PFSK-1 (cell line): ENCODE measurements around the gene ZNF879. TPM values are rescaled to one million over a fixed set of nuclear protein-coding genes. Genes with fewer than 3 reads are reported as not detected.

Source experiments
- FOXP2 ChIP-seq: optimal IDR thresholded peaks from 2 replicates; pipeline ENCODE3; 2011; ENCODE audit warnings: borderline replicate concordance, control low read depth, inconsistent platforms; ENCODE audit not compliant: insufficient read depth; ENCODE audit errors: extremely low read length, extremely low read depth
- POLR2AphosphoS5 ChIP-seq: IDR thresholded peaks from 2 replicates; pipeline ENCODE4 v1.6.1; 2012; ENCODE audit warnings: low read depth, mild to moderate bottlenecking, control low read depth, low read length, moderate library complexity
- SIN3A ChIP-seq: IDR thresholded peaks from 2 replicates; pipeline ENCODE4 v1.6.1; 2012; ENCODE audit warnings: mild to moderate bottlenecking, low read length, moderate library complexity, borderline replicate concordance; ENCODE audit not compliant: insufficient read depth
- TAF1 ChIP-seq: IDR thresholded peaks from 2 replicates; pipeline ENCODE4 v1.6.1; 2012; ENCODE audit warnings: low read length, control low read depth, borderline replicate concordance; ENCODE audit not compliant: insufficient read depth
- polyA plus RNA-seq: library from polyadenylated mRNA; unstranded; fragments of >200 nt; gene quantifications from one replicate; pipeline ENCODE4 v1.2.1, GENCODE V29; 2012; ENCODE audit warnings: low read depth, missing spikeins; ENCODE audit not compliant: insufficient read length
- TF ChIP-seq, protein P1 (sequence below), 2 experiments: IDR thresholded peaks; 2 replicates each; pipeline versions ENCODE4 v1.6.1 to v1.8.0; 2011 to 2012; ENCODE audit warnings: low read depth in 2 of 2, low read length in 2 of 2, control low read depth in 1 of 2, inconsistent platforms in 1 of 2, mild to moderate bottlenecking in 1 of 2, moderate library complexity in 1 of 2; ENCODE audit not compliant: insufficient read depth in 1 of 2

ZNF879 gene
- polyA plus RNA-seq, result not detected

DNA sequence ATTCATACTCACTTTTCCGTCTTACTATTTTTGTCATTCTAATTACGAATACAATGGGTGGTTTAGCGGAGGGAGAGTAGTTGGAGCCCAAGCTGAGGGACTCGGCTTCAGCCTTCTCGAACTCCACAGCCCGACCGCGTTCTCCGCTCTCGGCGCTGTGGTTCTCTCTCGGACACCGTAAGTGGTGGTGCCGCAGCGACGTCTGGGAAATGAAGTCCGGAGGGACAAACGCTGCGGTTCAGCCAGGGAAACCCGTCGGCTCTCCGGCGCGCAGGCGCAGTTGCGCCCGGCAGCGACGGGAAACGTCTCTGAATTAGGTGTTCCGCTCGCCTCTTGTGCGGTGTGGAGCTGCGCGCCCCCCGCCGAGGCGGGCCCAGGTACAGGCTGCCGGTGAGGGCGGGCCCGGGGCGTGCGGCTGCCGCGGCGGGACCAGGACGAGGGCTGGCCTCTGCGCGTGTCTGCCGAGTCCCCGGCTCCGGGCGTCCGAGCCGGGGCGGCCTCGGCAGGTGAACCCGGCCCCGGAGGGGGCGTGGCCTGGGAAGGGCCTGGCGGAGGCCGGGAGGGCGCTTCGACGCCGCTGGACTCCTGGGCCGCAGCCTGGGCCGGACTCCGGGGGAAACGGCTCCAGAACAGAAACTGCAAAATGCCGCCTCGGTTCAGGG is at the start of gene ZNF879:
Gene ZNF879 (plus strand): TSS at position 277 of the 662 bp plus-strand sequence. CDS start 1,201 bp downstream, outside the sequence.
- TF ChIP-seq, protein P1, sequence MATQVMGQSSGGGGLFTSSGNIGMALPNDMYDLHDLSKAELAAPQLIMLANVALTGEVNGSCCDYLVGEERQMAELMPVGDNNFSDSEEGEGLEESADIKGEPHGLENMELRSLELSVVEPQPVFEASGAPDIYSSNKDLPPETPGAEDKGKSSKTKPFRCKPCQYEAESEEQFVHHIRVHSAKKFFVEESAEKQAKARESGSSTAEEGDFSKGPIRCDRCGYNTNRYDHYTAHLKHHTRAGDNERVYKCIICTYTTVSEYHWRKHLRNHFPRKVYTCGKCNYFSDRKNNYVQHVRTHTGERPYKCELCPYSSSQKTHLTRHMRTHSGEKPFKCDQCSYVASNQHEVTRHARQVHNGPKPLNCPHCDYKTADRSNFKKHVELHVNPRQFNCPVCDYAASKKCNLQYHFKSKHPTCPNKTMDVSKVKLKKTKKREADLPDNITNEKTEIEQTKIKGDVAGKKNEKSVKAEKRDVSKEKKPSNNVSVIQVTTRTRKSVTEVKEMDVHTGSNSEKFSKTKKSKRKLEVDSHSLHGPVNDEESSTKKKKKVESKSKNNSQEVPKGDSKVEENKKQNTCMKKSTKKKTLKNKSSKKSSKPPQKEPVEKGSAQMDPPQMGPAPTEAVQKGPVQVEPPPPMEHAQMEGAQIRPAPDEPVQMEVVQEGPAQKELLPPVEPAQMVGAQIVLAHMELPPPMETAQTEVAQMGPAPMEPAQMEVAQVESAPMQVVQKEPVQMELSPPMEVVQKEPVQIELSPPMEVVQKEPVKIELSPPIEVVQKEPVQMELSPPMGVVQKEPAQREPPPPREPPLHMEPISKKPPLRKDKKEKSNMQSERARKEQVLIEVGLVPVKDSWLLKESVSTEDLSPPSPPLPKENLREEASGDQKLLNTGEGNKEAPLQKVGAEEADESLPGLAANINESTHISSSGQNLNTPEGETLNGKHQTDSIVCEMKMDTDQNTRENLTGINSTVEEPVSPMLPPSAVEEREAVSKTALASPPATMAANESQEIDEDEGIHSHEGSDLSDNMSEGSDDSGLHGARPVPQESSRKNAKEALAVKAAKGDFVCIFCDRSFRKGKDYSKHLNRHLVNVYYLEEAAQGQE (IDR thresholded peaks at IDR 0.05; ENCODE audit: insufficient read depth in 1 of 2, low read depth in 2 of 2, low read length in 2 of 2), result no peak
- TF ChIP-seq POLR2AphosphoS5 (no peak), FOXP2 (no peak), TAF1 (no peak), SIN3A (no peak)

DNA sequence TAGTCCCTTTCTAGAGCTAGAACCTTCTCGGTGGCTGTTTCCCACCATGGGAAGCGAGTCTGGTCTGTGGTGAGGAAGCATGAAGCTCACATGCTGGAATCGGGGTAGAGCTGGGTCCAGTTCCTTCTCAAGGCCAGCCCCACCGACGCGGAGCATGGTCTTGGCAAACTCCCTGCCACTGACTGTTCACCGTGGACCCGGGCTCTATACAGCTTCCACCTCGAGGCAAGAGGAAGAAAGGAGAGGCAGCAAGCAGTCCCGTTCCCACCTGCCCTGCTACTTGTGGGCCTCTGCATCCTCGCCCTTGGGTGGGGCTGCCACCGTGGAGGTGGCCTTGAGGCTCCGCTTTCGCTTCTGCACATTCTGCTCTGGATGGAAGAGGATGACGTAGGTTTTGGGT is 42.2 kb upstream of the ZNF879 start:
- TF ChIP-seq TAF1, result no peak
- TF ChIP-seq POLR2AphosphoS5, result no peak
- TF ChIP-seq, protein P1 (IDR thresholded peaks at IDR 0.05; ENCODE audit: insufficient read depth in 1 of 2, low read depth in 2 of 2, low read length in 2 of 2), result no peak
- no peak for TF ChIP-seq SIN3A
- no peak for TF ChIP-seq FOXP2

DNA sequence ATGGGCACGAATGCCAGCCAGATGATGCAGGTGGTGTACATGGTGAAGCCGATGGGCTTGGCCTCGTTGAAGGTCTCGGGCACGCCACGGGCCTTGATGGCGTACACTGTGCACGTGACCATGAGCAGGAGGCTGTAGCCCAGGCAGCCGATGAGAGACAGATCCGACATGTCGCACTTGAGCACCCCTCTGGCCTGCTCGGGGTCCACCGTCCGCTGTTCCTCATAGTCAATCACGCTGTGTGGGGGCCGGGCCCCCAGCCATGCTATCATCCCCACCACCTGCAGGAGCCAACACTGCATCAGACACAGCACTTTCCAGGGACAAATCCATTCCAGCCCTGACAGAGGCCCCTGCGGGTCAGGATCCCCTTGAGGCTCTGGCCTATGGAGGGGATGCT is 40.7 kb upstream of the ZNF879 start:
- TF ChIP-seq, protein P1 (IDR thresholded peaks at IDR 0.05; ENCODE audit: insufficient read depth in 1 of 2, low read depth in 2 of 2, low read length in 2 of 2), result no peak
- TF ChIP-seq POLR2AphosphoS5, result no peak

DNA sequence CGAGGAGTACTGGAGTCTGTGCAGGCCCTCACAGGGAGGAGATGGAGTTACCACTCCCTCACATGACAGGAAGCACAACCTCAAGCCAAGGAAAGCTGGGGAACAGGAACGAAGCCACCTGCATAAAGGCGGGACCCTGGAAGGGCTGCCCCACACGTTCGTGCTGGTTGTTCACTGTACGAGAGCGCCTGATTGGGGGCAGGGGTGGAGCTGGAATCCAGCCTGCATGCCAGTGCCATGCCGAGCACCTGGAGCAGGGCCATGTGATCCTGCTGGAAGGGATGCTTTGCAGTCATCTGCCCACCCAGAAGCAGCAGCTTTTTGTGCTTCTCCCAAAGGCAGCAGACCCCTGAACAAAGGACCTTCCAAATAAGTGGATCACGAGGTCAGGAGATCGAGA is 39.9 kb upstream of the ZNF879 start:
- TF ChIP-seq TAF1, result no peak
- no peak for TF ChIP-seq POLR2AphosphoS5
- TF ChIP-seq FOXP2, result no peak
- TF ChIP-seq, protein P1 (IDR thresholded peaks at IDR 0.05; ENCODE audit: insufficient read depth in 1 of 2, low read depth in 2 of 2, low read length in 2 of 2), result no peak
- TF ChIP-seq SIN3A, result no peak
